ENCODE data around the gene MBOAT1. TPM values are rescaled to one million over a fixed set of nuclear protein-coding genes. Genes with fewer than 3 reads are reported as not detected.

Gene MBOAT1
- total RNA-seq, 1 experiment from 2014 or later: 22.0 TPM

GRCh38 chr6:20215310-20215709 lies 3.0 kb upstream of the MBOAT1 start:
- intact Hi-C loops (cut with micrococcal nuclease; ENCODE audit: unreplicated experiment): no loop called here
- Histone ChIP-seq H3K27ac (no peak overlapping the region), H3K4me1 (replicated peaks; ENCODE audit: insufficient read depth) (peaks cover 9% of the 10 kb centered on the region), H3K4me3 (no peak overlapping the region), H4K20me1 (ENCODE audit: insufficient read depth) (no peaks in the 10 kb centered on the region), H3K9me2 (ENCODE audit: insufficient read depth) (no peaks in the 10 kb centered on the region), H2AFZ (no peak overlapping the region), H3K27me3 (ENCODE audit: insufficient read depth, low read depth) (no peaks in the 10 kb centered on the region), H3K79me2 (ENCODE audit: low read depth) (no peaks in the 10 kb centered on the region), H3K36me3 (ENCODE audit: low read depth) (no peaks in the 10 kb centered on the region), H3F3A (ENCODE audit: insufficient read depth, low read depth) (peaks cover 17% of the 10 kb centered on the region; the same call in 1 of the 2 replicates), H3K4me2 (no peak overlapping the region), H3K9me3 (ENCODE audit: insufficient read depth, low read depth) (no peaks in the 10 kb centered on the region)
- no TSS peak for BruUV-seq (replicated peaks)
- ChIA-PET POLR2A (ENCODE audit: unreplicated experiment) (no interaction called here), CTCF (no interaction called here)
- TF ChIP-seq EZH2 (IDR thresholded peaks at IDR 0.05; ENCODE audit: low read depth): no peak
- no peak for TF ChIP-seq CTCF (conservative IDR thresholded peaks at IDR 0.05)
- no peak for DNase-seq

- BruUV-seq (replicated peaks): TSS peak; percentile 94
These were observed 1.1 kb upstream of the MBOAT1 start for GRCh38 chr6:20213271-20213798.

GRCh38 chr6:20211941-20212391 lies 303 bp downstream of the MBOAT1 start:
- Histone ChIP-seq H3K4me2 (peak overlapping the region; percentile 85), H2AFZ (peak overlapping the region; percentile 95), H3F3A (ENCODE audit: insufficient read depth, low read depth) (peaks cover 17% of the 10 kb centered on the region; the same call in 1 of the 2 replicates), H3K79me2 (ENCODE audit: low read depth) (no peaks in the 10 kb centered on the region), H3K27ac (peak overlapping the region; percentile 23; the same call in 1 of the 2 replicates), H3K27me3 (ENCODE audit: insufficient read depth, low read depth) (no peaks in the 10 kb centered on the region), H3K4me3 (peak overlapping the region; percentile 83), H3K36me3 (ENCODE audit: low read depth) (no peaks in the 10 kb centered on the region), H3K9me2 (ENCODE audit: insufficient read depth) (no peaks in the 10 kb centered on the region), H4K20me1 (ENCODE audit: insufficient read depth) (no peaks in the 10 kb centered on the region), H3K9me3 (ENCODE audit: insufficient read depth, low read depth) (no peaks in the 10 kb centered on the region), H3K4me1 (replicated peaks; ENCODE audit: insufficient read depth) (peaks cover 9% of the 10 kb centered on the region)
- no peak for TF ChIP-seq CTCF (conservative IDR thresholded peaks at IDR 0.05)
- no peak for TF ChIP-seq EZH2 (IDR thresholded peaks at IDR 0.05; ENCODE audit: low read depth)
- POLR2A ChIA-PET (ENCODE audit: unreplicated experiment): interaction anchor here (0.6 kb wide), 2 partner anchors 26 to 352 kb away, joined by 3 to 5 read pairs; no protein-coding TSS in a partner anchor
- no TSS peak for BruUV-seq (replicated peaks)
- DNase-seq: no peak
- intact Hi-C loops (cut with micrococcal nuclease; ENCODE audit: unreplicated experiment): loop anchor here (1.0 to 5.0 kb wide), 7 partner anchors 25 to 315 kb away; partner anchors contain the start of gene E2F3
- CTCF ChIA-PET: interaction anchor here (0.6 to 0.7 kb wide), 3 partner anchors 93 to 1618 kb away, joined by 3 to 5 read pairs (median 4); no protein-coding TSS in a partner anchor

More at GRCh38 chr6:20213271-20213798, 1.1 kb upstream of the MBOAT1 start:
- no peaks in the 10 kb centered on the region for H3K27me3 ChIP-seq (ENCODE audit: insufficient read depth, low read depth)
- peak overlapping the region; percentile 95 for H2AFZ ChIP-seq
- H4K20me1 ChIP-seq (ENCODE audit: insufficient read depth): no peaks in the 10 kb centered on the region
- H3K9me2 ChIP-seq (ENCODE audit: insufficient read depth): no peaks in the 10 kb centered on the region
- H3K4me3 ChIP-seq: peak overlapping the region; percentile 83
- H3K9me3 ChIP-seq (ENCODE audit: insufficient read depth, low read depth): no peaks in the 10 kb centered on the region
- intact Hi-C loops (cut with micrococcal nuclease; ENCODE audit: unreplicated experiment): loop anchor here (2.0 to 5.0 kb wide), 2 partner anchors 87 to 314 kb away; no protein-coding TSS in a partner anchor
- TF ChIP-seq EZH2 (IDR thresholded peaks at IDR 0.05; ENCODE audit: low read depth) (no peak), CTCF (conservative IDR thresholded peaks at IDR 0.05) (no peak)
- H3K4me1 ChIP-seq (replicated peaks; ENCODE audit: insufficient read depth): peaks cover 9% of the 10 kb centered on the region
- peaks cover 17% of the 10 kb centered on the region; the same call in 1 of the 2 replicates for H3F3A ChIP-seq (ENCODE audit: insufficient read depth, low read depth)
- H3K36me3 ChIP-seq (ENCODE audit: low read depth): no peaks in the 10 kb centered on the region
- no peak for DNase-seq
- no peaks in the 10 kb centered on the region for H3K79me2 ChIP-seq (ENCODE audit: low read depth)
- H3K27ac ChIP-seq: peak overlapping the region; percentile 80
- H3K4me2 ChIP-seq: peak overlapping the region; percentile 85
- CTCF ChIA-PET: interaction anchor here (1.2 kb wide), 1 partner anchor 87 kb away, joined by 4 read pairs; no protein-coding TSS in a partner anchor
- POLR2A ChIA-PET (ENCODE audit: unreplicated experiment): interaction anchor here (0.5 to 1.3 kb wide), 6 partner anchors 9 to 1517 kb away, joined by 3 to 7 read pairs (median 4); no protein-coding TSS in a partner anchor
